Peyer's patch (tissue), 4 donors: ENCODE measurements around the gene EPAS1.

Source experiments
- POLR2A ChIP-seq, 2 donors: fragments of 450-650 bp; IDR thresholded peaks; one replicate each; pipeline ENCODE4 v1.5.1; 2017; ENCODE audit warnings: antibody characterized with exemption in 2 of 2, mild to moderate bottlenecking in 2 of 2, moderate library complexity in 2 of 2
- TF ChIP-seq, protein P1 (sequence below), 6 experiments: fragments of 450-650 bp in 4 of 6; fragments of 200-600 bp in 2 of 6; sonication (generic) in 1 of 6; IDR thresholded peaks; one replicate each; pipeline ENCODE4 v1.5.1; 2017 to 2019; ENCODE audit warnings: antibody characterized with exemption in 6 of 6, mild to moderate bottlenecking in 3 of 6, moderate library complexity in 1 of 6

DNA sequence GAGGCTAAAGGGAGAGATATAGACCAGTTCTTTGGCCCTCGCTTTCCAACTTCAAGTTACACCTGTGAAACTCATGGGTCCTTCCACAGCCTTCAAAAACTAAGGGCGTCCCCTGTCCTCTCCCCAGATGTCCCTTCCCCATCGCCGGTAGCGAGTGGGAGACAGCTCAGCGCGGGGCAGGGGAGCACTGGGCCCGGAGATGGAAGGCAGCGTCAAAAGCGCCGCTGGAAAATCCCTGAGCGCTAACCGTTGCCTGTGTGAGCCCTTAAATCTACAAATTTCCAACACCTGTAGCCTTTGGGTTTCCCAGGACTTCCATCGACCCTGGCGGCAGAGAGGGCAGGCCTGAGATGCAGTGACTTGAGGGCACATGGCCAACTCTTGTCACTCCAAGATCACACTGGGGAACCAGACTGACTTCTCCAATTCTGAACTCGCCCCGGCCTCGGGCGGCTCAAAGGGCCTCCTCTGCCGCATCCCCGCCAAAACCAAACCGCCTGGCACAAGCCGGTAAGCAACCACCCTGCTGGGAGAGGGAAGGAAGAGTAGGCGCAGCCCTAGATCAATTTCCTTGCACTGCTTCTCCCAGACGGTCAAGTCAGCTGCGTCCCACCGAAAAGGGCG, 879 bp upstream of the EPAS1 start:
- no peak for TF ChIP-seq POLR2A (IDR thresholded peaks at IDR 0.05)
- TF ChIP-seq, protein P1, sequence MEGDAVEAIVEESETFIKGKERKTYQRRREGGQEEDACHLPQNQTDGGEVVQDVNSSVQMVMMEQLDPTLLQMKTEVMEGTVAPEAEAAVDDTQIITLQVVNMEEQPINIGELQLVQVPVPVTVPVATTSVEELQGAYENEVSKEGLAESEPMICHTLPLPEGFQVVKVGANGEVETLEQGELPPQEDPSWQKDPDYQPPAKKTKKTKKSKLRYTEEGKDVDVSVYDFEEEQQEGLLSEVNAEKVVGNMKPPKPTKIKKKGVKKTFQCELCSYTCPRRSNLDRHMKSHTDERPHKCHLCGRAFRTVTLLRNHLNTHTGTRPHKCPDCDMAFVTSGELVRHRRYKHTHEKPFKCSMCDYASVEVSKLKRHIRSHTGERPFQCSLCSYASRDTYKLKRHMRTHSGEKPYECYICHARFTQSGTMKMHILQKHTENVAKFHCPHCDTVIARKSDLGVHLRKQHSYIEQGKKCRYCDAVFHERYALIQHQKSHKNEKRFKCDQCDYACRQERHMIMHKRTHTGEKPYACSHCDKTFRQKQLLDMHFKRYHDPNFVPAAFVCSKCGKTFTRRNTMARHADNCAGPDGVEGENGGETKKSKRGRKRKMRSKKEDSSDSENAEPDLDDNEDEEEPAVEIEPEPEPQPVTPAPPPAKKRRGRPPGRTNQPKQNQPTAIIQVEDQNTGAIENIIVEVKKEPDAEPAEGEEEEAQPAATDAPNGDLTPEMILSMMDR (IDR thresholded peaks at IDR 0.05), result no peak
